HG02571 (cell line): ENCODE results near the gene KCNJ12.

Experiments used
- ATAC-seq: cut with Tn5 transposase; IDR thresholded peaks from one replicate; pipeline ENCODE4 v1.9.1; 2021; ENCODE audit warnings: mild to moderate bottlenecking, moderate library complexity; ENCODE audit not compliant: unreplicated experiment

The KCNJ12 gene

DNA sequence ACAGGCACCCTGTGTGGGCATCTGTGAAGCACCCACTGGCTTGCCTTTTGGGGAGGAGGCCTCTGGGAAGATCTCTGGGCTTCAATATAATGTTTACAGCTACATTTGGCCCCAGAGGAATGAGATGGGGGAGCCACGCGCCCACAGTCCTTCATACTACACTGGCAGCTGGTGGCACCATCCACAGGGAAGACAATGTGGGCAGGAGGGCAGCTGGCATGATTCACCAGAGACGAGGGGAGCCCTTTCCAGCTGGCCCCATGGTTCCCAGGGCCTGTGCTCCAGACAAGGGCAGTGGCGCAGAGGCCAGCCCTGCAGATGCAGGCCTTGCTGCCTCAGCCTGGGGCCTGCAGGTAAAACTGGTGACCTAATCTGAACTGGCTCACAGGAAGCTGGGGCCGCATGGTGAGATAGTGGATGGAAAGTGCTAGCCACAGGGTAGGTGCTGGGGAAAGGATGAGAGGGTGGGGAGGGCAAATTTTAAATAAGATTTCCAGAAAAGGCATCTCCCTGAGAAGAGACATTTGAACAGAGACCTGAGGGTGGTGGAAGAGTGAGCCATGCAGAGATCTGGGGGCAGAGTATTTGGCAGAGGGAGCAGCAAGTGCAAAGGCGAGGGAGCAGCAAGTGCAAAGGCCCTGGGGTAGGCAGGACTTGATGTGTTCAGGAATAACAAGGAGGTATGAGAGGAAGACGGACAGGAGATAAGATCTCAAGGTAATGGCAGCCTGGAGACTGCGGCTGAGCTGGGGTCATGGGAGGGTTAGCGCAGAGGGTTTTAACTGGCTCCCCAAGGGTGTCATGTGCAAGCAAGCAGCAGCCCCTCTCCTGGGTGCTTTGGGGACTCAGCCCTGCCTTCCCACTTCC is 12.1 kb upstream of the KCNJ12 start:
- ATAC-seq: no peak

DNA sequence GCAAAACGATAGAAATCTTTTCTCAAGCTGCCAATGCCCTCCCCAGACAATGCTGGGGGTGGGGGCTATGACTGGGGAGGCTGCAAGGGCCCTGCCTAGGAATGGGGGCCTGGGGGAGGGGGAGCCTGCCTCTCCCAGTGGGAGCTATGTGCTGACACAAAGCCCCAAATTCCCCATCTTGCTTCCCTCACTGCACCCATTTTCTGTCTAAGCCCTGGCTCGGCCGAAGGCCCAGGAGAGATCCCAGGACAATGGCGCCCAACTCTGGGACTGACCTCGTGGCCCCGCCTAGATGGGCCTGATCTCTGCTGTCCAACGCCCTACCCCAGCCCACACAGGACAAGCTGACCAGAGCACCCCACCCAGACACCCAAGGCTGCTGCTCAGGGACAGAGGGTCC is 11.1 kb upstream of the KCNJ12 start:
- no peak for ATAC-seq

DNA sequence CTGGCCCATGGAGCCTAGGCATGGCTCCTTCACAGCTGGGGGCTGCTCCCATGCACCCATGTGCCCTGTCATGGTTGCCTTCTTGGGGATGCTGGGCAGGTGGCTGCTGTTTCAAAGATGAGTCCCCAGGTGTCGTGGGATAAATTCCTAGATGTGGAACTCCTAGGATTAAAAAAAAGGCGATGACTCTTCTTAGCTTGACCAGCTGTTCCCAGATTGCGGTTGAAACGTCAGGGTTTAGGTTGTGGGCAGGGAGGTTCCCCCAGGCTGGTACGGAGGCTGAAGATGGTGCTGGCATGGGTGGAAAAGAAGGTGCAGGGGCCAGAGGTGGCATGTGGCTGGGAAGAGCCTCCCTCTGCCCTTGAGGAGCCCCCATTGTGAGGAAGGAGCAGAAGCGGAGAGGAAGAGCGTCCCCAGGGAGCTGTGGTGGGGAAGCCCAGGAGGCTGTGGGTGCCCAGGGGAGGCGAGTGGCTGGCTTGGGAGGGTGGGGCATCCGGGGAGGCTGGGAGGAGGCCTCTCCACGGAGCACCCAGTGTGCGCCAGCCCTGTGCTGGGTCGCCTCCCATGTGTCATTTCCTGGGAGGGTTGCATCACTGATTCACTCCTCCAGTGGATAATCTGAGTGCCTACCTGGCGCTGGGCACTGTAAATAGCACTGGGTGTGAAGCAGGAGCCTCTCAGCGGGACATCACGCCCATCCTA is 7.5 kb upstream of the KCNJ12 start:
- no peak for ATAC-seq

DNA sequence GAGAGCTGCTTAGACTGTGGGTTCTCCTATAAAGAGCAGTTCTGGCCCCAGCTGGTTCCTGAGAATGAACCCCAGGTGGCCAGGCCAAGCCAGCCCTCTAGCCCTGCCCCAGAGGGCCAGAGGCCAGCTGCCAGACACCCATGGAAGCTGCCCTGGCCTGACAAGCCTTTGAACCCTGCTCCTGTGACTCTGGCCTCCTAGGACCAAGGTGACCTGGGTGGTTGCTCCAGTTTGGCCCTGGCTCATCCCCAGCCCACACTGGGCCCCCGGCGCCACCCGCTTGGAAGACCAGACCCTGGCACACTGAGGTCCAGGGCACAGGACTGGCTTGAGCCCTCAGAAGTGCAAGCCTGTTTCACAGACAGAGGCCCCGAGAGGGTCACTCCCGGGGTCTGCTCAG is 6.8 kb upstream of the KCNJ12 start:
- ATAC-seq: no peak

DNA sequence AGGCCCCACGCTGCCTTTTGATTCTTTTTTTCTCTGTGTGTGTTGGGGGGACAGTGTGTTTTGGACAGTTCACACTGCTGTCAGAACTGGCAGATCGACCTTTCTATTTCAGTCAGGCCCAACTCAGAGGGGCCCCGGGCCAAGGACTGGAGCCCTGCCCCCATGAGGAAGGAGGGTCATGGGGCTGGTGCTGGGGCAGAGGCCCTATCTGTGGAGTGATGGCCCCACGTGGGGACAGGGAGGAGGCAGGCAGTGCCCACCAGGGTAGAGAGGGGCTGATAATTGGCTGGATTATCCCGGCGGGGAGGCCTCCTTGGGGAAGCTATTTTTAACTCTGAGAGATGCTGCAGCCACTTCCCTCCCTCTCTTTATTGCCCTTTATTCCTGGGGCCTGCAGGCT is 5.7 kb upstream of the KCNJ12 start:
- no peak for ATAC-seq

DNA sequence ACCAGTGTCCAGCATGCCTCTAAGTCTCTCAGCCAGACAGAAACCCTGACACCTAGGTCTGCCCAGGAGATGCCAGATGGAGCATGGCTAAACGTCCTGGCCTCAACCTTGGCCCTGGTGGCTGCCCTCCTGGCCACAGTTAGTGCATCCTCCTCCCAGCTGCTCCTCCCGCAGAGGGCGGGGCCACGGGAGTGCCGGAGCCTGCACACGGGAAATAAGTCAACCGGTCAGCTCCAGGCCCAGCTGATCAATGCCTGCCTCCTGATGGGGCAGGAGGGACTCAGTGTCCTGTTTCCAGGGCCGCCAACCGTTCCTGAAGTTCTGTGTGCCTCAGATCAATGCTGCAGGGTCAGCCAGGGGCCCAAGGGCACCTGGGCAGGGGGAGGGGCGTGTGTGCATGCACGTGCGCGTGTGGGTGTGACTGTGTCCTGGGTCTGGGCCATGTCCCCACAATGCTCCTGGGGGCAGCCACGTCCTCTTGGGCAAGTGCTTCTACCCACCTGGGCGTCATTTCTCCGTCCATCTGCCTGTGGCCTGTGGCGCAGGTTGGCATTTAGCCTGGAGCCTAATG is 4.6 kb upstream of the KCNJ12 start:
- no peak for ATAC-seq

DNA sequence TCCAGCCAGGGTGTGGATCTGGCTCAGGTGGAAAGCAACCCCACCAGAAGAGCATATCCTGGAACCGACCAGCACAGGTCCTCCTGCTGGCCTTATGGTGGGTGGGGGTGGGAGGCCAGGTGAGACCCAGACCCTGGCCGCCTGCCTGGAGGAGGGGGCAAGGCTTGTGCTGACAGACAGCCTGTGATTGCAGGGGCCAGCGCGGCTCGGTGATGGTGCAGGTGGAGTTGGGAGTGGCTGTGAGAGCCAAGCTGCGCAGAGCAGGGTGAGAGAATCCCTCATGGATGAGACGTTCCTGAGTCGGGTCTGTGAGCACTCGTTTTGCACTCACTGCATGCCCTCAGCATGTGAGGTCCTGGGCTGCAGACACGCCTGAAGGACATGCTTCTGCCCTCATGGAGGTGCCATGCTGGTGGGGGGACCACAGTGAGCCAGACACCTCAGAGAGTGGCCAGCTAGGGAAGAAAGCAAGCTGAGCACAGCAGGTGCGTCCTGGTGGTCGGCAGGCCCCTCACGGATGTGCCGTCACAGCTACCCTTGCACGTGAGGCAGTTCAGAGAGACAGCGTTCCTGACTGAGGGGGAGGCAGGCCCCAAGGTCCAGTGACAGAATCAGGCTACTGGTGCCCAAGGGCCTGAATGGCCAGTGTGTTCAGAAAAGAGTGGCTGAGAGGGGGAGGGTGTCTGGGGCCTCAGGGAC is 3.8 kb upstream of the KCNJ12 start:
- ATAC-seq: no peak

DNA sequence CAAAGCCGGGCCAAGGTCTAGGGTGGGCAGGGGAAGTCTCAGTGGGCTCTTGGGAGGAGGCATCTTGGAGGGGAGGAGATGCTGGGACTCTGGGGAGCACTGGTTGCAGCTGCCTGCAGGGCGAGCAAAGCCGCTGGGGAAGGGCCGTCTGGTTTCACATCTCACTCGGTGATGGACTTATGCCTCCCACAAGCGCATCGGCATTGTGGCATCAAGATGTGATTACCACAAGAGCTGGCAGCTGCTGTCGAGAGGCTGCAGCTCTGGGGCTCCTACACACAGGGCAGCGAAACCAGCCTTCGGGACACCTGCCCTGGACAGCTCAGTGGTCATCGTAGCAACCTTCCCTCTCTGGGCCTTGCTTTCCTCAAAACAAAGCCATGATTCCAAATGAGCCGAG is 3.1 kb upstream of the KCNJ12 start:
- no peak for ATAC-seq

DNA sequence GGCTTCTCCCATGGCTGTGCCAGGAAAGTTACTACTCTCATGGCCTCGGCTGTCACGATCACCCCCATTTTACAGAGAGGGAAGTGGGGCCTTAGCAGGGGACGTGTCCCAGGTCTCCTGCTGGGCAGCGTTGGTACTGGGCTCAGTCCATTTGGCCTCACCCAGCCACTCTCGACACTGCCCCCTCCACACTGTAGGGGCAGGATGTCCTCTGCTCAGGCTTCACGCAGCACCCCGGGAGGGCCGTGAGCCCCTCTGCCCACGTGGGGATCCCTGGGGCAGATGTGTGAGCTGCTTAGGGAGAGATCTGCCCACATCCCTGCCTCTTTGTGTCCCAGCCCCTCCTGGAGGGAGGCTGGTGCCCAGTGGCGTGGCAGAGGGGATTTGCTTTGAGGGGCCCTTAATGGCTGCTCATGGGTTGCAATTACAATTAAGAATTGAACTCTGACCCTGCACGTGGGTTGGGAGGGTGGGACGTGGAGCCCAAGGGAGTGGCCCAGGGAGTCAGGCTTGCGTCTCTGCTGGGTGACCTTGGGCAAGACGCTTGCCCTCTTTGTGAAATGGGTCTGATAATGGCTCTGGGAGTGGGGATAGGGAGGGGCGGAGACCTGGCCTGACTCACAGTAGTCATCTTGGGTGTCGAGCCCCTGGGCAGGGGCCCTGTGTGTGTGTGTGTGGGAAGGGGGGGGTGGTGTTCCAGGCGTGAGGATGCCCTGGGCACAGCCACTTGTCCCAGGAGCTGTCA is 2.3 kb upstream of the KCNJ12 start:
- no peak for ATAC-seq

DNA sequence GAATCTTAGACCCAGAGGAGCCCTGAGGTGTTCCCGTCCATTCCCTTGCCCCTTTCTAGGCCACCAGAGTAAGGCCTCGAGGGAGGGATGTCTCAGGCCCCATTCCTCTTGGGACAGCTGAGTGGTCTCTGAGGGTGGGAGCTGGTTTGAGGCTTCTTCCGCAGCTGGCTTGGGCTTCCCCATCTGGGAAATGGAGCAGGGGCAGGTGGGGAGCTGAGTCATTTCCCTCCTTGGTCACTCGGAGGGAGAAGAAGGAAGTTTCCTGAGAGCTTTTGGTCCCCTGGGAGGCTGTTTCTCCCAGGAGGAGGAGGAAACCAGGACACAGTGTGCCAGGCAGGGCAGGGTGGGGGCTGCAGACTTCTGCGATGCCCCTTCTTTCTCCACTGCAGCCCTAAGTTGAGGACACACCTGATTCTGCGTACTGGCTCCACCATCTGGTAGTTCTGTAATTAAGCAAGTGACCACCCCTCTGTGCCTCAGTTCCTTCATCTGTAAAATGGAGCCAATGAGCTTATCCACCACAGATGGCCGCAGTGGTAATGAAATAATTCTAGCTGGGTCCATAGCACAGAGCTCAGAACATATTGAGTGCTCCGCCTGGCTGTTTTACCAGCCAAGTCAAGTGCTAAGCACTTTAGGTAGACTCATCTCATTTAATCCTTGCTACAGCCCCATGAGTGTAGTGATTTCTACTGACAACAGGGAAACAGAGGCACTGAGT is 1.6 kb upstream of the KCNJ12 start:
- ATAC-seq: no peak

DNA sequence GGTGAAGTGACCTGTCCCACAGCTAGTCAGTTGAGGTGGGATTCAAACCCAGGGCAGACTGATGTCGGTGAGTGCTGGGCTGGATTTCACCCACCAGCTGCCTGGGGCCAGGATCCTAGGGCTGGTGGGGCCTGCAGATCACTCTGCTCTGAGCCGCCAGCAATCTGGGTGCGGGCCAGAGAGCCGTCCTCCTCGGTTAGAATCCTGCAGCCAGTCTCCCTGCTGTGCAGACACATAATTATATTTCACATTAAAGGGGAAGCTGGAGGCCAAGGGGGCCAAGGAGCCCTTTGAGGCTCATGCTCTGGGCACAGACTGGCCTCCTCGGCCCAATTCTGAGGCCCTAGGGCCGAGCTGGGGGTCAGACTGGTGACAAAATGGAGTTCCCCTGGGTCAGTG is 996 bp upstream of the KCNJ12 start:
- ATAC-seq: no peak

DNA sequence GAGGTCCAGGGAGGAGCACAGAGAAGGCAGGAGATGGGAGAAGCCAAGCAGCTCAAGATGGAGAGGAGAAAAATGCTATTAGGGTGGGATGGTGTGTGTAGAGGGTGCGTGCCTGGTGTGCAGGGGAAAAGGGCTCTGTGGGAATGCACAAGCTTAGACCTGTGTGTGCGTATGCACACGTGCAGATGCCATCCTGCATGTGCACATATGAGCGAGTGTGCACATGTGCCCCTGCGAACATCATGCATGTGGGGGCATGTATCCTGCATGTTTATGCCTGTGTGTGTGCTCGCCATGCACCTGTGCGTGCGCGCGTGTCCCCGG is 438 bp upstream of the KCNJ12 start:
- no peak for ATAC-seq

DNA sequence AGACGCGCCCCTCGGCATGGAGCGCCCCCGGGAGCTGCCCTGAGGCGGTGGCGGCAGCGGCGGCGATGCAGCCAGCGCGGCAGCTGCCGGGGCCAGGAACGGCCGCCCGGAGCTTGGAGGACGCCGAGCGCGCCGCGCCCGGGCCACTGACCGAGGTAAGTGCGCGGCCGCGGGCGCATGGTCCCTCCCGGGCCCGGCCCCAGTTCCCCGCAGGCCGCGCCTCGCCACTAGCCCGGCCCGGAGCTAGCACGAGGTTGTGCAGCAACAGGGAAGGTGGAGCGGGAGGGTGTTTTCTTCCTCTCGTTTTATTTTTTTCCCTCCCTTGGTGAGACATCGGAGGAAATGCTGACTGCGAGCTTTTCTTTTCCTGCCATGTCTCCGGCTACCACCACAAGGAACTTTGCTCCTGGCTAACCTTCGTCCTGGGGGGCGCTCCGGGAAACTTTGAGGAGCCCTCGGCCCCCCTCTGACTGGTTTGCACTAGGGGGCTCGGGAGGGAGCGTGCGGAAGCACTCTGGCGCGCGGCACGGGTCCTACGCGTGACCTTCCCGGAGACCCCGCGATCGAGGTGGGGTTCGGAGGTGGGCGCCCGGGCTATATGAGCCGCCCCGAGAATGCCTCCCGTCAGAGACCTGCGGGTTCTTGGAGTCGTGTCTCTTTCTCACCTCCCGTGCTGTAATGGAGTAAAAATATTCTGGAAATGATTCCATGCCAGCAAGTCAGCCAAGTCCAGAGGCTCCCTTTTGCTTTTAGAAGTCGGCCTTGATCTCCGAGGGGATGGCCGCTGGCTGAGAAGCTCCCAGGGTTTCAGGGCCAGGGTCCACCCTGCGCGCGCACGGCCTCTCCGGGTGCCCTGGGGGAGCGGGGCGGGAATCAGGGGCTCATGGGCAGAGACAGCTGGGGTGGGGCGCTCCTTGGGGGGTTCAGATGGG is 868 bp downstream of the KCNJ12 start:
- no peak for ATAC-seq

DNA sequence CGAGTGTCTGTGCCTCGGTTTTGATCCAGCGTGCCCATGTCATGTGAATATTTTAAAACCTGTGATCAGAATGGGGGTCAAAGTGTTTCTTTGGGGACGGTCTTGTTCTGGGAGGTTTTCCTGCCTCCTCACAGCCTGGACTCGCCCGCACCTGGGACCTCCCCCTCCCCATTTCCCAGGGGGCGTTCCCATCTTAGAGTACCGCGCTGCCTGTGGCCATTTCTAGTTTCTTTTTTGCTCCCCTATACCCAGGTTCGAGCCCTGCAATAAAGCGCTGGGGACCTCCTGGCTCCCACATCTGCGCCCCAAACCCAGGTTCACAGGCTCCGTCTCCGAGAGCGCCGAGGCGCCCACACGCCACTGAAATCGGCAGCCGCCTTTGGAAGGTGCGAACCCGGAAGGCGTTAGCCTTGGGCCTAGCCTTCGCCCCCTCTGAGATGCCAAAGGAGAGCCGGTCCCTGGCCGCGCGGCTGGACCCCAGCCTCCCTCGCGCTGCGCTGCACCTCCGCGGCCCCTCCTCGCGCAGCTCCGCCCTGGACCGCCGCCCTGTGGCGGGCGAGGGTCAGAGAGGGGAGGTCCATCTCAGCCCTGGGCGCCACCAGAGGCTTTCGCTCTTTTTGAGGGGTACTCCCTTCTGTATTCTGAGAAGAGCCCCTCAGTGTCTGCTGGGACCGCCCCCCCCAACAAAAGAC is 1.7 kb downstream of the KCNJ12 start:
- no peak for ATAC-seq

DNA sequence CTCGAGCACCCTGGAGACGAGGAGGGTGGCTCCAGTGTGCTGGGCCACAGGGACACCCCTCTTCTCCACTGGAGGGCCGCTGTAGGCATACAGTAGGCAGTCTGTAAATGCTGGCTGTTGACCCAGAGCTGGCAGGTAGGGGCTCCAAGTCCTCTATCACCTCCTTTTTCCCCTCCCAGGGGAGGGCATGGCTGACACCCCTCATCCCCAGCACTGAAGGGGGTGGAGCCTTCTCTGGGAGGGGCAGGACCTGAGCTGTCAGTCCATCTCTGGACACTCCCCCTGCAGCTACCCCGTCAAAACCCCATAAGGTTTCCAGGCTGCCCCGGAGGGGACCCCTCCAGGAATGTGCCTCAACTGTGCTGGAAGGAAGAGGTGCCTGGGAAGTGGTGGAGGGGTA is 2.4 kb downstream of the KCNJ12 start:
- no peak for ATAC-seq

DNA sequence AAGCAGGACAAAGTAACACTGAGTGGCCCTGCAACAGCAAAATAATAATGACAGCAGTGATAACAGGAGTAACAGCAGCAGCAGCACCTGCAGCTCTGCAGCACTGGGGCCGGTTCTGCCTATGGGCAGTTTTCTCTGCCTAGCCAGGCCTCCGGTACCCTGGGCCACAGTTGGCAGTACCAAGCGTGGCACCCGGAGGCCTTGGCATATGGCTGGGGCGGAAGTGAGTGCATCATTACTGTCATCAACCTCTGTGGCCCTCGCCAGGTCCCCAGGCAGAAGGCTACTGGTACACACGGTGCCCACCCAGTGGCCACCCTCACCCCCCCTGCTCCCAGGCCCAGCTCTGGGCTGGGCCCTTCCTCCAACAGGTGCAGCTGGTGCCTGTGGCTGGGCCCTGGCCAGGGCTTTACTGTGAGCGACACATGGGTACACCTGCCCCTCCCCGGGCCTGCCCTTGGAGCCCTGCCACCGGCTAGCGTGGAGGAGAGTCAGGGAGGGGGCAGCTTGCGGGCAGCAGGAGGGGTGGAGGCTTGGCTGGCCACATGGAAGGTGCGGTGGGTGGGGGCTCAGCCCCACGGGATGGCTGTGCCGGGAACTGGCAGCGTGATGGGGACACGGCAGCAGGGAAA is 3.0 kb downstream of the KCNJ12 start:
- no peak for ATAC-seq

DNA sequence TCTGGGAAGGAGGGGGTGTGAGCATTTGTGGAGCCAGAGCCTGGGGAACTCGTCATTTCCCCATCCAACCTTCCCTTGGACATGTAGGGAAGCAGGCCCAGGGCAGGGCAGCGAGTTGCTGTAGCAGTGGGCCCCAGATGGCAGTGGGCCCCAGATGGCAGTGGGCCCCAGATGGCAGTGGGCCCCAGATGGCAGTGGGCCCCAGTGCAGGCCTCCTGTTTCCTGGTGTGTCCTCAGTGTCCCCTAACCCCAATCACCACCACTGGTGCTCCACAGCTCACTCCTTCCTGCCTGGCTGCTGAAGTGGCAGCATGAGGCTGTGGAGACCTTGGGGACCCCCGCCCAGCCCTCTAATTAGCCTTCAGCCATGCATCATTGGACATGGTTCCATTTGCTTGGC is 4.5 kb downstream of the KCNJ12 start:
- no peak for ATAC-seq

DNA sequence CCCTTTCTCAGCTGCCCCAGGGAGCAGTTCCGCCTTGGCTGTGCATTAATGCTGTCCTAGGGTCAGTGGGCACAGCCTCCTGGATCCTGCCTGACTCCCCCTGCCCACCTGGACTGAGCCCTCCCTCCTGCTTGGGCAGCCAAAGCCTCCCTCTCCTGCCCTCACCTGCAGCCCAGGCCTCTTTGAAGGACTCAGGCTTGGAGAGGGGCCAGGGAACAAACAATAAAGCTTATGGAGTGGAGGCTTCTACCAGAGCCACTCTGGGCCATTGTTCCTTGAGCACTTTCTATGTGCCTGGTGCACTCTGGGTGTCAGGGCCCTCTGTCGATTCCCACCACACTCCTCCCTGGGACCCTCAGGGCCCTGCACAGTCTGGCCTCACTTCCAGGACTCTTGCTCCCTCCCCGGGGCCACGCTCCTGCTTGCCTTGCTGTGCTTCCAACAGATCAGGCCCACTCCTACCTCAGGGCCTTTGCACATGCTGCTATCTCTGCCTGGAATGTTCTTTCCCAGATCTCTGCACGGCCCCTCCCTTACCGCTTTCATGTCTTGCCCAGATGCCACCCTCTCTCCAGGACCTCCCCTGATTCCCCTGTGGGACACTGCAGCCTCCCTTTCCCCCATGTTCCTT is 5.0 kb downstream of the KCNJ12 start:
- ATAC-seq: no peak
